PC-3 (cell line): ENCODE results near the gene ZMYM4. TPM values are rescaled to one million over a fixed set of nuclear protein-coding genes. Genes with fewer than 3 reads are reported as not detected.

Experiments used
- ATAC-seq: fragments of 200-7000 bp; cut with Tn5 transposase; 2 replicates; pipeline ENCODE4 v1.9.1; 2020; ENCODE audit warnings: mild to moderate bottlenecking, moderate library complexity
- BruUV-seq: library from RNA; stranded (reverse); fragments of 400-500 nt; replicated peaks from 2 replicates; lab custom pipeline; 2021; lab: Mats Ljungman, UMichigan
- CTCF ChIA-PET: fragments of 300-600 bp; sonication (Branson Sonifier 250); formaldehyde crosslinking; loops from one replicate; lab custom pipeline; 2022; ENCODE audit warnings: antibody characterized with exemption; lab: Charles Lee
- POLR2A ChIA-PET: fragments of 300-600 bp; sonication (Branson Sonifier 250); formaldehyde crosslinking; loops from one replicate; lab custom pipeline; 2022; ENCODE audit warnings: antibody characterized with exemption; ENCODE audit not compliant: unreplicated experiment; lab: Charles Lee
- DNase-seq: peaks from one replicate; pipeline ENCODE4 v3.0.0-alpha.2; 2015
- H2AFZ ChIP-seq: fragments of 300-600 bp; sonication (generic); 2 replicates; pipeline ENCODE4 v1.6.0; 2016; ENCODE audit warnings: antibody characterized with exemption, low read length
- H3F3A ChIP-seq: fragments of 300-600 bp; sonication (generic); one replicate; pipeline ENCODE4 v1.6.0; 2017; ENCODE audit warnings: antibody characterized with exemption, low read length, control low read depth, mild to moderate bottlenecking; ENCODE audit not compliant: unreplicated experiment
- H3K27ac ChIP-seq: fragments of 300-600 bp; sonication (generic); 2 replicates; pipeline ENCODE4 v1.5.1; 2016; ENCODE audit warnings: mild to moderate bottlenecking, low read length
- H3K27me3 ChIP-seq: fragments of 300-600 bp; sonication (generic); 2 replicates; pipeline ENCODE4 v1.6.1; 2016; ENCODE audit warnings: low read length, mixed read lengths
- H3K36me3 ChIP-seq: fragments of 300-600 bp; sonication (generic); 2 replicates; pipeline ENCODE4 v1.6.1; 2016; ENCODE audit warnings: low read depth, mixed run types, low read length, mixed read lengths
- H3K4me1 ChIP-seq: fragments of 300-600 bp; sonication (generic); 2 replicates; pipeline ENCODE4 v1.5.1; 2016; ENCODE audit warnings: low read length; ENCODE audit not compliant: insufficient read depth
- H3K4me2 ChIP-seq: fragments of 300-600 bp; sonication (generic); 2 replicates; pipeline ENCODE4 v1.6.0; 2016; ENCODE audit warnings: low read length
- H3K4me3 ChIP-seq: fragments of 300-600 bp; sonication (generic); 2 replicates; pipeline ENCODE4 v1.5.1; 2016; ENCODE audit warnings: mild to moderate bottlenecking, low read length, mixed read lengths
- H3K79me2 ChIP-seq: fragments of 300-600 bp; sonication (generic); 2 replicates; pipeline ENCODE4 v1.6.1; 2017; ENCODE audit warnings: low read length, mixed read lengths
- H3K9ac ChIP-seq: fragments of 300-600 bp; sonication (generic); 2 replicates; pipeline ENCODE4 v1.6.0; 2016; ENCODE audit warnings: mild to moderate bottlenecking, low read length
- H3K9me2 ChIP-seq: fragments of 300-600 bp; sonication (generic); replicated peaks from 2 replicates; pipeline ENCODE4 v1.6.1; 2016; ENCODE audit warnings: mixed run types, low read length, mixed read lengths
- H3K9me3 ChIP-seq: fragments of 300-600 bp; sonication (generic); 2 replicates; pipeline ENCODE4 v1.6.1; 2016; ENCODE audit warnings: low read length, mixed read lengths
- H4K20me1 ChIP-seq: fragments of 300-600 bp; sonication (generic); 2 replicates; pipeline ENCODE4 v1.6.1; 2016; ENCODE audit warnings: low read length, mixed read lengths
- CTCF ChIP-seq: fragments of 300-600 bp; sonication (generic); conservative IDR thresholded peaks from 2 replicates; pipeline ENCODE4 v1.5.1; 2017; ENCODE audit warnings: antibody characterized with exemption, low read depth, mild to moderate bottlenecking, low read length
- EZH2 ChIP-seq: fragments of 300-600 bp; sonication (generic); IDR thresholded peaks from one replicate; pipeline ENCODE4 v1.6.1; 2017; ENCODE audit warnings: antibody characterized with exemption, mild to moderate bottlenecking, low read length; ENCODE audit not compliant: unreplicated experiment
- EZH2phosphoT487 ChIP-seq: fragments of 300-600 bp; sonication (generic); IDR thresholded peaks from 2 replicates; pipeline ENCODE4 v1.6.1; 2018; ENCODE audit warnings: mild to moderate bottlenecking, antibody characterized with exemption, low read length, borderline replicate concordance
- intact Hi-C: fragments of 100-400 bp; cut with micrococcal nuclease; formaldehyde crosslinking; loops from 2 replicates; pipeline ENCODE4 v1.9.0; 2023
- total RNA-seq: library from RNA; depleted of rRNA; stranded (reverse); fragments of >200 nt; gene quantifications from 2 replicates; pipeline ENCODE4 v1.2.3, GENCODE V29; 2014

ZMYM4 gene
- total RNA-seq, 1 experiment from 2014 or later, result 28.5 TPM

GRCh38 chr1:35382107-35382506 is 113.6 kb downstream of the ZMYM4 start:
- DNase-seq (no peak), ATAC-seq (no peak)
- Histone ChIP-seq H2AFZ (no peak overlapping the region), H3K79me2 (no peaks in the 10 kb centered on the region), H3K27ac (no peak overlapping the region), H3K9me3 (no peaks in the 10 kb centered on the region), H3K9me2 (no peaks in the 10 kb centered on the region), H3K9ac (no peak overlapping the region), H4K20me1 (no peaks in the 10 kb centered on the region), H3K4me2 (no peak overlapping the region), H3K4me3 (no peak overlapping the region), H3F3A (no peaks in the 10 kb centered on the region), H3K4me1 (peaks cover 8% of the 10 kb centered on the region; the same call in 1 of the 2 replicates), H3K27me3 (no peaks in the 10 kb centered on the region), H3K36me3 (peaks cover 14% of the 10 kb centered on the region; the same call in 1 of the 2 replicates)
- CTCF ChIA-PET, result no interaction called here
- no TSS peak for BruUV-seq
- intact Hi-C loops, result no loop called here
- POLR2A ChIA-PET, result no interaction called here
- TF ChIP-seq EZH2phosphoT487, result no peak
- TF ChIP-seq CTCF, result no peak
- no peak for TF ChIP-seq EZH2

- no TSS peak for BruUV-seq
- ChIA-PET POLR2A (no interaction called here), CTCF (no interaction called here)
- H3K9me2 ChIP-seq, result no peaks in the 10 kb centered on the region
- no peaks in the 10 kb centered on the region for H3K27me3 ChIP-seq
- no peaks in the 10 kb centered on the region for H3F3A ChIP-seq
- ATAC-seq (no peak), DNase-seq (no peak)
- no peak overlapping the region for H2AFZ ChIP-seq
- no peak overlapping the region for H3K9ac ChIP-seq
- no peak overlapping the region for H3K27ac ChIP-seq
- TF ChIP-seq EZH2 (no peak), EZH2phosphoT487 (no peak), CTCF (no peak)
- no peaks in the 10 kb centered on the region for H3K79me2 ChIP-seq
- H3K4me2 ChIP-seq, result no peak overlapping the region
- no peak overlapping the region for H3K4me3 ChIP-seq
- peaks cover 28% of the 10 kb centered on the region for H3K36me3 ChIP-seq
- H3K4me1 ChIP-seq, result no peaks in the 10 kb centered on the region
- no peaks in the 10 kb centered on the region for H4K20me1 ChIP-seq
- intact Hi-C loops, result no loop called here
- H3K9me3 ChIP-seq, result no peaks in the 10 kb centered on the region
Measured at GRCh38 chr1:35386290-35386689, 117.8 kb downstream of the ZMYM4 start.

- no TSS peak for BruUV-seq
- H3K36me3 ChIP-seq, result peaks cover 29% of the 10 kb centered on the region
- intact Hi-C loops, result no loop called here
- ATAC-seq (no peak), DNase-seq (no peak)
- POLR2A ChIA-PET, result no interaction called here
- H3K27ac ChIP-seq, result no peak overlapping the region
- H3K4me3 ChIP-seq, result no peak overlapping the region
- H2AFZ ChIP-seq, result no peak overlapping the region
- H3K4me2 ChIP-seq, result no peak overlapping the region
- H3K4me1 ChIP-seq, result no peaks in the 10 kb centered on the region
- no peak overlapping the region for H3K9ac ChIP-seq
- no peaks in the 10 kb centered on the region for H3F3A ChIP-seq
- H3K79me2 ChIP-seq, result no peaks in the 10 kb centered on the region
- no peak for TF ChIP-seq EZH2phosphoT487
- no peak for TF ChIP-seq CTCF
- no peak for TF ChIP-seq EZH2
- CTCF ChIA-PET, result no interaction called here
- no peaks in the 10 kb centered on the region for H3K9me2 ChIP-seq
- H3K9me3 ChIP-seq, result no peaks in the 10 kb centered on the region
- no peaks in the 10 kb centered on the region for H3K27me3 ChIP-seq
- no peaks in the 10 kb centered on the region for H4K20me1 ChIP-seq
Measured at GRCh38 chr1:35386959-35387358, 118.5 kb downstream of the ZMYM4 start.
